Heart left ventricle (tissue), 16 donors: ENCODE data around the gene BIRC5. TPM values are rescaled to one million over a fixed set of nuclear protein-coding genes. Genes with fewer than 3 reads are reported as not detected.

Source experiments
- ATAC-seq, 4 donors: fragments of 200-7000 bp; cut with Tn5 transposase; one replicate each; pipeline ENCODE4 v1.9.1; 2020 to 2022; ENCODE audit warnings: moderate library complexity in 4 of 4, mild to moderate bottlenecking in 3 of 4, moderate number of reproducible peaks in 1 of 4
- DNase-seq, 5 donors: peaks; one replicate each; pipeline ENCODE4 v3.0.0-alpha.2; 2020
- H3K27ac ChIP-seq, 12 donors: fragments of 200-600 bp; sonication (generic) in 4 of 12; one replicate each; pipeline versions ENCODE4 v1.5.0 to v1.8.0; 2016 to 2022; ENCODE audit warnings: mild to moderate bottlenecking in 2 of 12
- H3K27me3 ChIP-seq, 9 donors: fragments of 200-600 bp; sonication (generic) in 2 of 9; one replicate each; pipeline versions ENCODE4 v1.5.1 to v1.8.0; 2016 to 2022; ENCODE audit warnings: mild to moderate bottlenecking in 3 of 9
- H3K36me3 ChIP-seq, 9 donors: fragments of 200-600 bp; sonication (generic) in 2 of 9; one replicate each; pipeline versions ENCODE4 v1.5.0 to v1.8.0; 2018 to 2022; ENCODE audit warnings: mild to moderate bottlenecking in 2 of 9
- H3K4me1 ChIP-seq, 12 donors: fragments of 200-600 bp; sonication (generic) in 4 of 12; one replicate each; pipeline versions ENCODE4 v1.5.0 to v1.8.0; 2016 to 2022; ENCODE audit warnings: mild to moderate bottlenecking in 3 of 12
- H3K4me3 ChIP-seq, 12 donors: fragments of 200-600 bp; sonication (generic) in 4 of 12; one replicate each; pipeline versions ENCODE4 v1.5.0 to v1.8.0; 2017 to 2022; ENCODE audit warnings: mild to moderate bottlenecking in 9 of 12, moderate library complexity in 4 of 12
- H3K9me3 ChIP-seq, 12 donors: fragments of 200-600 bp; sonication (generic) in 4 of 12; one replicate each; pipeline versions ENCODE4 v1.5.0 to v1.8.0; 2016 to 2022; ENCODE audit warnings: mild to moderate bottlenecking in 1 of 12
- CTCF ChIP-seq, 12 donors: fragments of 200-600 bp; sonication (generic) in 4 of 12; IDR thresholded peaks; one replicate each; pipeline versions ENCODE4 v1.5.0 to v1.8.0; 2018 to 2022; ENCODE audit warnings: antibody characterized with exemption in 12 of 12, mild to moderate bottlenecking in 5 of 12
- POLR2A ChIP-seq, 2 donors: fragments of 450-650 bp; IDR thresholded peaks; one replicate each; pipeline ENCODE4 v1.6.1; 2017; ENCODE audit warnings: antibody characterized with exemption in 2 of 2, mild to moderate bottlenecking in 2 of 2, moderate library complexity in 2 of 2
- WGBS, 4 donors: extraction: QIAGEN DNeasy Blood & Tissue Kit in 2 of 4; methylation state at CpG; one replicate each; pipeline versions ENCODE4 v1.1.5 to v1.1.7; 2013 to 2018; 5-methylcytosine and 5-hydroxymethylcytosine counted together
- intact Hi-C, 10 donors: fragments of 100-400 bp; cut with DNase I; formaldehyde crosslinking; loops; one replicate each; pipeline versions ENCODE4 v1.11.1 to v1.14.2; 2022
- polyA plus RNA-seq, 2 donors: library from polyadenylated mRNA; stranded (reverse); fragments of 200-250 nt; gene quantifications; one replicate each; pipeline ENCODE4 v1.2.3, GENCODE V29; 2013
- total RNA-seq, 9 donors: library from RNA; depleted of rRNA in 2 of 9; stranded (reverse); fragments of >200 nt in 2 of 9; fragmentation: NEBNext Ultra II Directional in 3 of 9; extraction: Animal tissue kit (Norgen Biotek cat#: 25700) in 3 of 9; gene quantifications; one replicate each; pipeline versions ENCODE4 v1.1.0 to v1.2.4, GENCODE V29; 2016 to 2023
- donor health status: ischemic (EF 13 %, LVEDD 7.1; RV severe dilation, severe dysfunction).
- donor health status: healthy with polysubstance abuse.
- donor health status: DM: no; HTN: yes; CAD: no.
- donor health status: DM: no; HTN: no; CAD: no.
- donor health status: ischemic (EF 25% LVEDD 6.9; RV normal size, moderate dysfunction).
- donor health status: ischemic (EF 25% LVEDD 5.7; RV mildly dilated, moderate dysfunction).
- donor health status: healthy.
- donor health status: DM: yes; HTN: yes; CAD: no.
- donor health status: ischemic (EF 35%, LVEDD 5.7; RV mildly dilated, moderate dysfunction).
- donor health status: nonischemic (EF 11% LVEDD 7.7; RV severe dilation, severe dysfunction).
- donor health status: DM: yes; HTN: yes; CAD: no.
- donor health status: PGD.
- donor health status: ischemic (EF 29% LVEDD 5.4; RV normal size, mild dysfunction).
- donor health status: nonischemic (EF 23%, LVEDD 6.1; RV moderate dilation, normal function).

BIRC5 gene
- total and polyA plus RNA-seq, 11 donors, result 0.11 to 10.9 (median 0.85) TPM; not detected in 2

- no peaks in the 10 kb centered on the region for H3K27me3 ChIP-seq
- intact Hi-C loops, result no loop called here
- peaks cover 0 to 22% (median 0%) of the 10 kb centered on the region in 9 donors for H3K36me3 ChIP-seq
- no peak for ATAC-seq
- no peak for TF ChIP-seq CTCF (IDR thresholded peaks at IDR 0.05)
- no peak for TF ChIP-seq POLR2A (IDR thresholded peaks at IDR 0.05)
- no peak overlapping the region for H3K4me3 ChIP-seq
- H3K27ac ChIP-seq, result no peak overlapping the region
- no peak for DNase-seq
- no peaks in the 10 kb centered on the region for H3K9me3 ChIP-seq
- H3K4me1 ChIP-seq, result peaks cover 0 to 5% (median 0%) of the 10 kb centered on the region in 12 donors
- WGBS, 4 donors, result 74 to 90% (median 85%) methylated on average over 3 of the region's 3 CpGs
Observed at GRCh38 chr17:78208486-78208885, 5.6 kb upstream of the BIRC5 start.

GRCh38 chr17:78210111-78210510 is 3.9 kb upstream of the BIRC5 start:
- Histone ChIP-seq H3K4me3 (no peak overlapping the region), H3K27me3 (no peaks in the 10 kb centered on the region), H3K9me3 (no peaks in the 10 kb centered on the region), H3K4me1 (peaks cover 0 to 12% (median 6%) of the 10 kb centered on the region in 12 donors), H3K36me3 (peaks cover 0 to 11% (median 0%) of the 10 kb centered on the region in 9 donors), H3K27ac (no peak overlapping the region)
- whole genome bisulfite sequencing, 4 donors, result 77 to 83% (median 81%) methylated on average over 10 of the region's 10 CpGs
- TF ChIP-seq POLR2A (IDR thresholded peaks at IDR 0.05) (no peak), CTCF (IDR thresholded peaks at IDR 0.05) (no peak)
- DNase-seq (no peak), ATAC-seq (no peak)
- intact Hi-C loops, result loop anchor here in 1 of 10 donors (10.0 kb wide), 1 partner anchor 55 kb away; no protein-coding TSS in a partner anchor

GRCh38 chr17:78211032-78211431 is 3.0 kb upstream of the BIRC5 start:
- no peak overlapping the region for H3K27ac ChIP-seq
- intact Hi-C loops, result loop anchor here in 1 of 10 donors (10.0 kb wide), 1 partner anchor 56 kb away; no protein-coding TSS in a partner anchor
- peaks cover 0 to 5% (median 0%) of the 10 kb centered on the region in 9 donors for H3K36me3 ChIP-seq
- TF ChIP-seq CTCF (IDR thresholded peaks at IDR 0.05), result no peak
- TF ChIP-seq POLR2A (IDR thresholded peaks at IDR 0.05), result no peak
- H3K4me3 ChIP-seq, result no peak overlapping the region
- DNase-seq (no peak), ATAC-seq (no peak)
- H3K27me3 ChIP-seq, result no peaks in the 10 kb centered on the region
- WGBS, 4 donors, result 83 to 90% (median 87%) methylated on average over 11 of the region's 11 CpGs
- peaks cover 0 to 12% (median 6%) of the 10 kb centered on the region in 12 donors for H3K4me1 ChIP-seq
- H3K9me3 ChIP-seq, result no peaks in the 10 kb centered on the region

GRCh38 chr17:78214706-78215061 is 631 bp downstream of the BIRC5 start:
- intact Hi-C loops, result loop anchor here in 1 of 10 donors (10.0 kb wide), 1 partner anchor 60 kb away; no protein-coding TSS in a partner anchor
- no peak overlapping the region for H3K27ac ChIP-seq
- ATAC-seq (no peak), DNase-seq (no peak)
- TF ChIP-seq CTCF (IDR thresholded peaks at IDR 0.05), result no peak
- TF ChIP-seq POLR2A (IDR thresholded peaks at IDR 0.05), result no peak
- no peaks in the 10 kb centered on the region for H3K9me3 ChIP-seq
- peak overlapping the region in 6 of 12 donors; percentile 34 to 70 (median 52) for H3K4me3 ChIP-seq
- peaks cover 0 to 12% (median 5%) of the 10 kb centered on the region in 12 donors for H3K4me1 ChIP-seq
- H3K36me3 ChIP-seq, result no peaks in the 10 kb centered on the region
- no peaks in the 10 kb centered on the region for H3K27me3 ChIP-seq
- WGBS, 4 donors, result 12 to 19% (median 15%) methylated on average over 5 of the region's 5 CpGs
